GM20000 (cell line): ENCODE data around the gene THOC5.

Experiments used
- DNase-seq: peaks from one replicate; pipeline ENCODE4 v3.0.0; 2012; ENCODE audit warnings: low spot score
- CTCF ChIP-seq: IDR thresholded peaks from 2 replicates; pipeline ENCODE4 v1.5.1; 2012; ENCODE audit warnings: mild to moderate bottlenecking, control low read depth; ENCODE audit errors: extremely low read depth, missing control alignments

Gene THOC5

GRCh38 chr22:29463629-29464028 lies 89.9 kb downstream of the THOC5 start:
- TF ChIP-seq CTCF, result no peak
- DNase-seq, result no peak

- no peak for TF ChIP-seq CTCF
- DNase-seq, result no peak
These were observed 92.3 kb downstream of the THOC5 start for GRCh38 chr22:29461263-29461662.

- no peak for DNase-seq
- no peak for TF ChIP-seq CTCF
These were observed 93.8 kb downstream of the THOC5 start for GRCh38 chr22:29459773-29460172.

GRCh38 chr22:29458551-29458950 lies 95.0 kb downstream of the THOC5 start:
- no peak for DNase-seq
- TF ChIP-seq CTCF, result no peak

GRCh38 chr22:29457730-29458129 lies 95.8 kb downstream of the THOC5 start:
- DNase-seq, result peak; percentile 77
- no peak for TF ChIP-seq CTCF

- no peak for TF ChIP-seq CTCF
- no peak for DNase-seq
These were observed 97.3 kb downstream of the THOC5 start for GRCh38 chr22:29456211-29456671.
